ENCODE results near the gene MREG. TPM values are rescaled to one million over a fixed set of nuclear protein-coding genes. Genes with fewer than 3 reads are reported as not detected.

Gene MREG
- total and polyA plus RNA-seq, 2 experiments from 2014 or later: 1.8 to 3.1 TPM

GRCh38 chr2:215912299-215912842 lies 101.0 kb downstream of the MREG start:
- Histone ChIP-seq H3K9me2 (ENCODE audit: insufficient read depth) (no peaks in the 10 kb centered on the region), H3K27me3 (replicated peaks; ENCODE audit: insufficient read depth) (no peaks in the 10 kb centered on the region), H2AFZ (no peak overlapping the region), H3K4me1 (ENCODE audit: insufficient read depth) (no peaks in the 10 kb centered on the region), H3K4me2 (ENCODE audit: unreplicated experiment) (no peak overlapping the region), H3K9ac (no peak overlapping the region), H3K79me2 (ENCODE audit: insufficient read depth) (no peaks in the 10 kb centered on the region), H3K36me3 (ENCODE audit: low read depth) (no peaks in the 10 kb centered on the region), H4K20me1 (ENCODE audit: insufficient read depth) (no peaks in the 10 kb centered on the region), H3K27ac (no peak overlapping the region), H3K4me3 (no peak overlapping the region), H3K9me3 (ENCODE audit: low read depth) (no peaks in the 10 kb centered on the region), H3F3A (ENCODE audit: insufficient read depth) (no peaks in the 10 kb centered on the region; the same call in 1 of the 2 replicates)
- DNase-seq: no peak
- TF ChIP-seq EZH2 (IDR thresholded peaks at IDR 0.05; ENCODE audit: insufficient read depth, poor library complexity, severe bottlenecking) (no peak), EZH2phosphoT487 (IDR thresholded peaks at IDR 0.05; ENCODE audit: insufficient read depth, low read depth) (no peak)
- 71 to 86% methylated on average over 6 of the region's 6 CpGs for WGBS, 2 experiments (ENCODE audit: low coverage in 1 of 2, low lambda C conversion rate in 2 of 2, missing lambda C conversion rate in 2 of 2)
- in situ Hi-C loops (cut with MboI): no loop called here

- H3K27ac ChIP-seq: no peak overlapping the region
These were observed 101.9 kb downstream of the MREG start for GRCh38 chr2:215911301-215912085.

GRCh38 chr2:215910180-215910579 lies 103.2 kb downstream of the MREG start:
- Histone ChIP-seq H4K20me1 (ENCODE audit: insufficient read depth) (no peaks in the 10 kb centered on the region), H3K9me2 (ENCODE audit: insufficient read depth) (no peaks in the 10 kb centered on the region), H3K36me3 (ENCODE audit: low read depth) (no peaks in the 10 kb centered on the region), H3K4me3 (no peak overlapping the region), H2AFZ (no peak overlapping the region), H3K4me1 (ENCODE audit: insufficient read depth) (no peaks in the 10 kb centered on the region), H3K9me3 (ENCODE audit: low read depth) (no peaks in the 10 kb centered on the region), H3K79me2 (ENCODE audit: insufficient read depth) (no peaks in the 10 kb centered on the region), H3K27me3 (replicated peaks; ENCODE audit: insufficient read depth) (no peaks in the 10 kb centered on the region), H3F3A (ENCODE audit: insufficient read depth) (no peaks in the 10 kb centered on the region; the same call in 1 of the 2 replicates), H3K4me2 (ENCODE audit: unreplicated experiment) (no peak overlapping the region), H3K9ac (no peak overlapping the region), H3K27ac (no peak overlapping the region)
- DNase-seq: no peak
- TF ChIP-seq EZH2 (IDR thresholded peaks at IDR 0.05; ENCODE audit: insufficient read depth, poor library complexity, severe bottlenecking) (no peak), EZH2phosphoT487 (IDR thresholded peaks at IDR 0.05; ENCODE audit: insufficient read depth, low read depth) (no peak)
- in situ Hi-C loops (cut with MboI): no loop called here

More at GRCh38 chr2:215911301-215912085, 101.9 kb downstream of the MREG start:
- DNase-seq: no peak
- Histone ChIP-seq H2AFZ (no peak overlapping the region), H3F3A (ENCODE audit: insufficient read depth) (no peaks in the 10 kb centered on the region; the same call in 1 of the 2 replicates), H3K4me2 (ENCODE audit: unreplicated experiment) (no peak overlapping the region), H3K9me3 (ENCODE audit: low read depth) (no peaks in the 10 kb centered on the region), H3K79me2 (ENCODE audit: insufficient read depth) (no peaks in the 10 kb centered on the region), H3K9me2 (ENCODE audit: insufficient read depth) (no peaks in the 10 kb centered on the region), H3K27me3 (replicated peaks; ENCODE audit: insufficient read depth) (no peaks in the 10 kb centered on the region), H3K9ac (no peak overlapping the region), H3K4me1 (ENCODE audit: insufficient read depth) (no peaks in the 10 kb centered on the region), H3K4me3 (no peak overlapping the region), H3K36me3 (ENCODE audit: low read depth) (no peaks in the 10 kb centered on the region), H4K20me1 (ENCODE audit: insufficient read depth) (no peaks in the 10 kb centered on the region)
- WGBS, 2 experiments (ENCODE audit: low coverage in 1 of 2, low lambda C conversion rate in 2 of 2, missing lambda C conversion rate in 2 of 2): 96 to 97% methylated on average over 8 of the region's 8 CpGs
- TF ChIP-seq EZH2 (IDR thresholded peaks at IDR 0.05; ENCODE audit: insufficient read depth, poor library complexity, severe bottlenecking) (no peak), EZH2phosphoT487 (IDR thresholded peaks at IDR 0.05; ENCODE audit: insufficient read depth, low read depth) (no peak)
- in situ Hi-C loops (cut with MboI): no loop called here

GRCh38 chr2:215907147-215907546 lies 106.2 kb downstream of the MREG start:
- no peak overlapping the region for H3K27ac ChIP-seq

More at GRCh38 chr2:215907147-215907546, 106.2 kb downstream of the MREG start:
- H3K4me2 ChIP-seq (ENCODE audit: unreplicated experiment): no peak overlapping the region
- H3K9ac ChIP-seq: no peak overlapping the region
- in situ Hi-C loops (cut with MboI): loop anchor here (10.0 kb wide), 1 partner anchor 452 kb away; no protein-coding TSS in a partner anchor
- H3K27me3 ChIP-seq (replicated peaks; ENCODE audit: insufficient read depth): no peaks in the 10 kb centered on the region
- H3K36me3 ChIP-seq (ENCODE audit: low read depth): no peaks in the 10 kb centered on the region
- H3F3A ChIP-seq (ENCODE audit: insufficient read depth): peaks cover 20% of the 10 kb centered on the region
- no peaks in the 10 kb centered on the region for H4K20me1 ChIP-seq (ENCODE audit: insufficient read depth)
- no peak for DNase-seq
- H3K9me3 ChIP-seq (ENCODE audit: low read depth): no peaks in the 10 kb centered on the region
- peaks cover 22% of the 10 kb centered on the region for H3K4me1 ChIP-seq (ENCODE audit: insufficient read depth)
- 85 to 86% methylated on average over 9 of the region's 9 CpGs for WGBS, 2 experiments (ENCODE audit: low coverage in 1 of 2, low lambda C conversion rate in 2 of 2, missing lambda C conversion rate in 2 of 2)
- TF ChIP-seq EZH2 (IDR thresholded peaks at IDR 0.05; ENCODE audit: insufficient read depth, poor library complexity, severe bottlenecking): no peak
- TF ChIP-seq EZH2phosphoT487 (IDR thresholded peaks at IDR 0.05; ENCODE audit: insufficient read depth, low read depth): no peak
- no peaks in the 10 kb centered on the region for H3K79me2 ChIP-seq (ENCODE audit: insufficient read depth)
- H2AFZ ChIP-seq: no peak overlapping the region
- H3K9me2 ChIP-seq (ENCODE audit: insufficient read depth): no peaks in the 10 kb centered on the region
- H3K4me3 ChIP-seq: no peak overlapping the region
